Fibroblast of lung (primary cell): Measurements from ENCODE around the gene FETUB.

Source experiments
- CTCF ChIP-seq, 2 donors: IDR thresholded peaks in 1 of 2; conservative IDR thresholded peaks in 1 of 2; 1 replicate in 1 of 2; 2 replicates in 1 of 2; pipeline ENCODE4 v1.5.1; 2011 to 2012; ENCODE audit warnings: low read length in 2 of 2, control low read depth in 1 of 2, inconsistent platforms in 1 of 2, low read depth in 1 of 2, mild to moderate bottlenecking in 1 of 2
- EZH2 ChIP-seq: IDR thresholded peaks from 2 replicates; pipeline ENCODE4 v1.5.1; 2012; ENCODE audit warnings: low read length, control low read depth, mild to moderate bottlenecking; ENCODE audit errors: missing control alignments

DNA sequence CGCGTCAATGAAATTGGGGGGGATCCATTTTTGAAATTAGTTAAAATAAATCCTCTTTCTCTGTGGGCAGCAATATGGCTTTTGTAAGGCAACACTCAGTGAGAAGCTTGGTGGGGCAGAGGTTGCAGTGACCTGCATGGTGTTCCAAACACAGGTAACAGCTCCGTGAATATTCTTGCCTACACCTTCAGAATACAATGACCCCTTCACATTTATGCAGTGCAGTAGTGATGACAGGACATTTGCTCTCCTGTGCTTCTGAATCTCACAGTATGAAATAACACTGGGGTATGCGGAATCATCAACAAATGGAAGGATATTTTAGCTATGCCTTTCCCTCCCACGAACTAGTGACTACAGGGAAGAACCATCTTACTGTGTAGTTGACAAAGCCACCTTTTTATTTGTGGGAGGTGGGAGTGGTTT is 20.4 kb upstream of the FETUB start:
- no peak for TF ChIP-seq CTCF (conservative IDR thresholded peaks at IDR 0.05 in 1 of 2, IDR thresholded peaks at IDR 0.05 in 1 of 2; ENCODE audit: low read depth in 1 of 2, low read length in 2 of 2)
- no peak for TF ChIP-seq EZH2
